LNCaP clone FGC (cell line): ENCODE results near the gene PRDM16.

Experiments
- DNase-seq: peaks from one replicate; pipeline ENCODE4 v3.0.0-alpha.2; 2011; ENCODE audit warnings: low read depth
- H3K4me3 ChIP-seq: 2 replicates; pipeline ENCODE4 v1.5.1; 2011; ENCODE audit warnings: mild to moderate bottlenecking, low read depth, low read length, control low read depth
- CTCF ChIP-seq: IDR thresholded peaks from 2 replicates; pipeline ENCODE4 v1.5.1; 2012; ENCODE audit warnings: mild to moderate bottlenecking; ENCODE audit not compliant: control insufficient read depth, insufficient read depth; ENCODE audit errors: extremely low read depth

PRDM16 gene

GRCh38 chr1:3061566-3061965 is 7.4 kb upstream of the PRDM16 start:
- no peak for DNase-seq
- TF ChIP-seq CTCF = no peak
- no peak overlapping the region for H3K4me3 ChIP-seq

GRCh38 chr1:3061981-3062615 is 6.9 kb upstream of the PRDM16 start:
- no peak for DNase-seq
- no peak for TF ChIP-seq CTCF
- no peak overlapping the region for H3K4me3 ChIP-seq

- TF ChIP-seq CTCF = no peak
- DNase-seq = no peak
- no peak overlapping the region for H3K4me3 ChIP-seq
These were observed 6.2 kb upstream of the PRDM16 start for GRCh38 chr1:3062616-3063378.

GRCh38 chr1:3063379-3064295 is 5.4 kb upstream of the PRDM16 start:
- no peak overlapping the region for H3K4me3 ChIP-seq
- DNase-seq = no peak
- TF ChIP-seq CTCF = no peak

GRCh38 chr1:3064296-3064850 is 4.6 kb upstream of the PRDM16 start:
- no peak for DNase-seq
- no peak for TF ChIP-seq CTCF
- no peak overlapping the region for H3K4me3 ChIP-seq

- no peak for TF ChIP-seq CTCF
These were observed 4.1 kb upstream of the PRDM16 start for GRCh38 chr1:3064901-3065300.

More at GRCh38 chr1:3064901-3065300, 4.1 kb upstream of the PRDM16 start:
- no peak for DNase-seq
- no peak overlapping the region for H3K4me3 ChIP-seq
